Astrocyte (in vitro differentiated cells and primary cell): ENCODE measurements around the gene KRTAP5-5.

Source experiments
- CTCF ChIP-seq: IDR thresholded peaks from 2 replicates; pipeline ENCODE4 v1.5.1; 2011; ENCODE audit warnings: low read depth, mild to moderate bottlenecking, inconsistent platforms, low read length, moderate library complexity; ENCODE audit not compliant: insufficient read depth
- EZH2 ChIP-seq: IDR thresholded peaks from 2 replicates; pipeline ENCODE4 v1.6.1; 2012; ENCODE audit warnings: mild to moderate bottlenecking, low read length, inconsistent platforms; ENCODE audit not compliant: insufficient read depth

GRCh38 chr11:1632053-1632714, 2.6 kb downstream of the KRTAP5-5 start:
- TF ChIP-seq CTCF (no peak), EZH2 (no peak)
